Liver (tissue), 9 donors: ENCODE results near the gene KRT4. TPM values are rescaled to one million over a fixed set of nuclear protein-coding genes. Genes with fewer than 3 reads are reported as not detected.

ENCODE experiments used
- DNase-seq: peaks from one replicate; pipeline ENCODE4 v3.0.0-alpha.2; 2017; ENCODE audit warnings: low spot score
- H3K27ac ChIP-seq, 2 donors: one replicate each; pipeline ENCODE4 v1.7.0; 2013; ENCODE audit warnings: inconsistent platforms in 2 of 2, low read length in 2 of 2, control low read depth in 1 of 2, low read depth in 1 of 2, mild to moderate bottlenecking in 1 of 2
- H3K27me3 ChIP-seq, 4 donors: one replicate each; pipeline versions ENCODE4 v1.6.1 to v1.7.0; 2013; ENCODE audit warnings: low read length in 3 of 4, inconsistent platforms in 1 of 4, mild to moderate bottlenecking in 1 of 4, moderate library complexity in 1 of 4; ENCODE audit not compliant: control insufficient read depth in 4 of 4, insufficient read depth in 4 of 4
- H3K36me3 ChIP-seq, 4 donors: one replicate each; pipeline versions ENCODE4 v1.6.1 to v1.7.0; 2013; ENCODE audit warnings: low read length in 3 of 4, mild to moderate bottlenecking in 3 of 4, low read depth in 1 of 4, moderate library complexity in 1 of 4; ENCODE audit not compliant: control insufficient read depth in 4 of 4, insufficient read depth in 3 of 4
- H3K4me1 ChIP-seq, 4 donors: one replicate each; pipeline versions ENCODE4 v1.6.1 to v1.7.0; 2013; ENCODE audit warnings: low read length in 3 of 4, mild to moderate bottlenecking in 3 of 4, moderate library complexity in 1 of 4; ENCODE audit not compliant: control insufficient read depth in 4 of 4, insufficient read depth in 4 of 4
- H3K4me3 ChIP-seq, 3 donors: one replicate each; pipeline versions ENCODE4 v1.6.1 to v1.7.0; 2013; ENCODE audit warnings: low read length in 3 of 3, control low read depth in 1 of 3, low read depth in 1 of 3, mild to moderate bottlenecking in 1 of 3
- H3K9ac ChIP-seq, 2 donors: one replicate each; pipeline ENCODE4 v1.7.0; 2013; ENCODE audit warnings: low read length in 2 of 2, mild to moderate bottlenecking in 2 of 2, moderate library complexity in 2 of 2, control low read depth in 1 of 2, low read depth in 1 of 2
- H3K9me3 ChIP-seq, 4 donors: one replicate each; pipeline versions ENCODE4 v1.6.1 to v1.7.0; 2013; ENCODE audit warnings: low read length in 3 of 4; ENCODE audit not compliant: control insufficient read depth in 4 of 4
- EGR1 ChIP-seq, 2 donors: IDR thresholded peaks; 2 replicates each; pipeline ENCODE4 v1.6.1; 2016 to 2018; ENCODE audit warnings: antibody characterized with exemption in 2 of 2, low read depth in 2 of 2
- FOXA1 ChIP-seq: IDR thresholded peaks from 2 replicates; pipeline ENCODE4 v1.6.1; 2016; ENCODE audit warnings: antibody characterized with exemption
- FOXA2 ChIP-seq: IDR thresholded peaks from 2 replicates; pipeline ENCODE4 v1.6.1; 2016; ENCODE audit warnings: antibody characterized with exemption
- GABPA ChIP-seq, 2 donors: IDR thresholded peaks in 1 of 2; conservative IDR thresholded peaks in 1 of 2; 2 replicates each; pipeline ENCODE4 v1.6.1; 2016; ENCODE audit warnings: antibody characterized with exemption in 2 of 2, mild to moderate bottlenecking in 1 of 2, moderate library complexity in 1 of 2
- HNF4A ChIP-seq, 2 donors: conservative IDR thresholded peaks; 2 replicates each; pipeline ENCODE4 v1.6.1; 2016; ENCODE audit warnings: antibody characterized with exemption in 2 of 2, mild to moderate bottlenecking in 2 of 2
- HNF4G ChIP-seq: IDR thresholded peaks from 2 replicates; pipeline ENCODE4 v1.6.1; 2016; ENCODE audit warnings: antibody characterized with exemption
- JUND ChIP-seq, 2 donors: IDR thresholded peaks; 2 replicates each; pipeline ENCODE4 v1.6.1; 2016; ENCODE audit warnings: antibody characterized with exemption in 2 of 2
- NR2F2 ChIP-seq: IDR thresholded peaks from 2 replicates; pipeline ENCODE4 v1.6.1; 2016; ENCODE audit warnings: antibody characterized with exemption
- RAD21 ChIP-seq, 2 donors: IDR thresholded peaks; 2 replicates each; pipeline ENCODE4 v1.6.1; 2016; ENCODE audit warnings: antibody characterized with exemption in 2 of 2, mild to moderate bottlenecking in 2 of 2
- SP1 ChIP-seq: IDR thresholded peaks from 2 replicates; pipeline ENCODE4 v1.6.1; 2018; ENCODE audit warnings: antibody characterized with exemption, mild to moderate bottlenecking
- TAF1 ChIP-seq: conservative IDR thresholded peaks from 2 replicates; pipeline ENCODE4 v1.6.1; 2016; ENCODE audit warnings: antibody characterized with exemption, mild to moderate bottlenecking
- YY1 ChIP-seq: IDR thresholded peaks from 2 replicates; pipeline ENCODE4 v1.6.1; 2016; ENCODE audit warnings: antibody characterized with exemption, mild to moderate bottlenecking
- WGBS: extraction: QIAGEN DNeasy Blood & Tissue Kit; methylation state at CpG from one replicate; pipeline ENCODE4 v1.1.7; 2013; 5-methylcytosine and 5-hydroxymethylcytosine counted together
- polyA plus RNA-seq, 2 donors: library from polyadenylated mRNA; stranded (reverse) in 1 of 2; unstranded in 1 of 2; fragments of 200-250 nt in 1 of 2; fragments of >200 nt in 1 of 2; fragmentation: Nextera tagmentation in 1 of 2; extraction: Ambion mirVana in 1 of 2; gene quantifications; one replicate each; pipeline versions ENCODE4 v1.2.1 to v1.2.3, GENCODE V29; 2013 to 2015
- total RNA-seq, 2 donors: library from RNA; depleted of rRNA; stranded (reverse); fragments of >200 nt; gene quantifications; one replicate each; pipeline ENCODE4 v1.2.3, GENCODE V29; 2014
- TF ChIP-seq, protein P1 (sequence below): IDR thresholded peaks from 2 replicates; pipeline ENCODE4 v1.6.1; 2016; ENCODE audit warnings: antibody characterized with exemption
- TF ChIP-seq, protein P2 (sequence below): IDR thresholded peaks from 2 replicates; pipeline ENCODE4 v1.6.1; 2016; ENCODE audit warnings: antibody characterized with exemption
- TF ChIP-seq, protein P3 (sequence below): IDR thresholded peaks from 2 replicates; pipeline ENCODE4 v1.6.1; 2016; ENCODE audit warnings: antibody characterized with exemption, mild to moderate bottlenecking
- TF ChIP-seq, protein P4 (sequence below): fragments of 150-350 bp; IDR thresholded peaks from 2 replicates; pipeline ENCODE4 v1.5.1; 2017; ENCODE audit warnings: improper control_type of control experiment, low read depth, low read length; ENCODE audit not compliant: missing input control
- TF ChIP-seq, protein P5 (sequence below): IDR thresholded peaks from 2 replicates; pipeline ENCODE4 v1.6.1; 2016; ENCODE audit warnings: antibody characterized with exemption
- donor health status: healthy.
- donor health status: healthy.
- donor health status: healthy.
- donor health status: healthy.
- donor health status: healthy.

Gene KRT4
- total and polyA plus RNA-seq, 4 donors, result 0.05 to 0.23 TPM; not detected in 2

- TF ChIP-seq TAF1 (no peak), SP1 (no peak), EGR1 (IDR thresholded peaks at IDR 0.05; ENCODE audit: low read depth in 2 of 2) (no peak)
- TF ChIP-seq, protein P1, sequence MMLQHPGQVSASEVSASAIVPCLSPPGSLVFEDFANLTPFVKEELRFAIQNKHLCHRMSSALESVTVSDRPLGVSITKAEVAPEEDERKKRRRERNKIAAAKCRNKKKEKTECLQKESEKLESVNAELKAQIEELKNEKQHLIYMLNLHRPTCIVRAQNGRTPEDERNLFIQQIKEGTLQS, result no peak
- TF ChIP-seq, protein P2, sequence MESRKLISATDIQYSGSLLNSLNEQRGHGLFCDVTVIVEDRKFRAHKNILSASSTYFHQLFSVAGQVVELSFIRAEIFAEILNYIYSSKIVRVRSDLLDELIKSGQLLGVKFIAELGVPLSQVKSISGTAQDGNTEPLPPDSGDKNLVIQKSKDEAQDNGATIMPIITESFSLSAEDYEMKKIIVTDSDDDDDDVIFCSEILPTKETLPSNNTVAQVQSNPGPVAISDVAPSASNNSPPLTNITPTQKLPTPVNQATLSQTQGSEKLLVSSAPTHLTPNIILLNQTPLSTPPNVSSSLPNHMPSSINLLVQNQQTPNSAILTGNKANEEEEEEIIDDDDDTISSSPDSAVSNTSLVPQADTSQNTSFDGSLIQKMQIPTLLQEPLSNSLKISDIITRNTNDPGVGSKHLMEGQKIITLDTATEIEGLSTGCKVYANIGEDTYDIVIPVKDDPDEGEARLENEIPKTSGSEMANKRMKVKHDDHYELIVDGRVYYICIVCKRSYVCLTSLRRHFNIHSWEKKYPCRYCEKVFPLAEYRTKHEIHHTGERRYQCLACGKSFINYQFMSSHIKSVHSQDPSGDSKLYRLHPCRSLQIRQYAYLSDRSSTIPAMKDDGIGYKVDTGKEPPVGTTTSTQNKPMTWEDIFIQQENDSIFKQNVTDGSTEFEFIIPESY, result no peak
Observed at GRCh38 chr12:52817003-52817698, 3.2 kb upstream of the KRT4 start (continued).

GRCh38 chr12:52815676-52816588 is 2.0 kb upstream of the KRT4 start:
- WGBS, result 76% methylated on average over 9 of the region's 9 CpGs
- DNase-seq, result no peak
- Histone ChIP-seq H3K27me3 (no peaks in the 10 kb centered on the region), H3K9me3 (no peaks in the 10 kb centered on the region), H3K36me3 (no peaks in the 10 kb centered on the region), H3K27ac (no peak overlapping the region), H3K4me3 (no peak overlapping the region), H3K4me1 (no peaks in the 10 kb centered on the region), H3K9ac (no peak overlapping the region)
- no peak for TF ChIP-seq SP1
- TF ChIP-seq, protein P3, sequence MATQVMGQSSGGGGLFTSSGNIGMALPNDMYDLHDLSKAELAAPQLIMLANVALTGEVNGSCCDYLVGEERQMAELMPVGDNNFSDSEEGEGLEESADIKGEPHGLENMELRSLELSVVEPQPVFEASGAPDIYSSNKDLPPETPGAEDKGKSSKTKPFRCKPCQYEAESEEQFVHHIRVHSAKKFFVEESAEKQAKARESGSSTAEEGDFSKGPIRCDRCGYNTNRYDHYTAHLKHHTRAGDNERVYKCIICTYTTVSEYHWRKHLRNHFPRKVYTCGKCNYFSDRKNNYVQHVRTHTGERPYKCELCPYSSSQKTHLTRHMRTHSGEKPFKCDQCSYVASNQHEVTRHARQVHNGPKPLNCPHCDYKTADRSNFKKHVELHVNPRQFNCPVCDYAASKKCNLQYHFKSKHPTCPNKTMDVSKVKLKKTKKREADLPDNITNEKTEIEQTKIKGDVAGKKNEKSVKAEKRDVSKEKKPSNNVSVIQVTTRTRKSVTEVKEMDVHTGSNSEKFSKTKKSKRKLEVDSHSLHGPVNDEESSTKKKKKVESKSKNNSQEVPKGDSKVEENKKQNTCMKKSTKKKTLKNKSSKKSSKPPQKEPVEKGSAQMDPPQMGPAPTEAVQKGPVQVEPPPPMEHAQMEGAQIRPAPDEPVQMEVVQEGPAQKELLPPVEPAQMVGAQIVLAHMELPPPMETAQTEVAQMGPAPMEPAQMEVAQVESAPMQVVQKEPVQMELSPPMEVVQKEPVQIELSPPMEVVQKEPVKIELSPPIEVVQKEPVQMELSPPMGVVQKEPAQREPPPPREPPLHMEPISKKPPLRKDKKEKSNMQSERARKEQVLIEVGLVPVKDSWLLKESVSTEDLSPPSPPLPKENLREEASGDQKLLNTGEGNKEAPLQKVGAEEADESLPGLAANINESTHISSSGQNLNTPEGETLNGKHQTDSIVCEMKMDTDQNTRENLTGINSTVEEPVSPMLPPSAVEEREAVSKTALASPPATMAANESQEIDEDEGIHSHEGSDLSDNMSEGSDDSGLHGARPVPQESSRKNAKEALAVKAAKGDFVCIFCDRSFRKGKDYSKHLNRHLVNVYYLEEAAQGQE, result no peak
- no peak for TF ChIP-seq JUND (IDR thresholded peaks at IDR 0.05)
- TF ChIP-seq, protein P4, sequence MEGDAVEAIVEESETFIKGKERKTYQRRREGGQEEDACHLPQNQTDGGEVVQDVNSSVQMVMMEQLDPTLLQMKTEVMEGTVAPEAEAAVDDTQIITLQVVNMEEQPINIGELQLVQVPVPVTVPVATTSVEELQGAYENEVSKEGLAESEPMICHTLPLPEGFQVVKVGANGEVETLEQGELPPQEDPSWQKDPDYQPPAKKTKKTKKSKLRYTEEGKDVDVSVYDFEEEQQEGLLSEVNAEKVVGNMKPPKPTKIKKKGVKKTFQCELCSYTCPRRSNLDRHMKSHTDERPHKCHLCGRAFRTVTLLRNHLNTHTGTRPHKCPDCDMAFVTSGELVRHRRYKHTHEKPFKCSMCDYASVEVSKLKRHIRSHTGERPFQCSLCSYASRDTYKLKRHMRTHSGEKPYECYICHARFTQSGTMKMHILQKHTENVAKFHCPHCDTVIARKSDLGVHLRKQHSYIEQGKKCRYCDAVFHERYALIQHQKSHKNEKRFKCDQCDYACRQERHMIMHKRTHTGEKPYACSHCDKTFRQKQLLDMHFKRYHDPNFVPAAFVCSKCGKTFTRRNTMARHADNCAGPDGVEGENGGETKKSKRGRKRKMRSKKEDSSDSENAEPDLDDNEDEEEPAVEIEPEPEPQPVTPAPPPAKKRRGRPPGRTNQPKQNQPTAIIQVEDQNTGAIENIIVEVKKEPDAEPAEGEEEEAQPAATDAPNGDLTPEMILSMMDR, result no peak
- TF ChIP-seq FOXA1, result no peak
- TF ChIP-seq, protein P2, result no peak
- no peak for TF ChIP-seq GABPA (IDR thresholded peaks at IDR 0.05 in 1 of 2, conservative IDR thresholded peaks at IDR 0.05 in 1 of 2)
- TF ChIP-seq FOXA2, result no peak
- TF ChIP-seq HNF4G, result no peak
- TF ChIP-seq, protein P5, sequence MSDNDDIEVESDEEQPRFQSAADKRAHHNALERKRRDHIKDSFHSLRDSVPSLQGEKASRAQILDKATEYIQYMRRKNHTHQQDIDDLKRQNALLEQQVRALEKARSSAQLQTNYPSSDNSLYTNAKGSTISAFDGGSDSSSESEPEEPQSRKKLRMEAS, result no peak
- TF ChIP-seq YY1, result no peak
- no peak for TF ChIP-seq TAF1
- TF ChIP-seq, protein P1, result no peak
- no peak for TF ChIP-seq HNF4A (conservative IDR thresholded peaks at IDR 0.05)
- no peak for TF ChIP-seq RAD21 (IDR thresholded peaks at IDR 0.05)
- TF ChIP-seq EGR1 (IDR thresholded peaks at IDR 0.05; ENCODE audit: low read depth in 2 of 2), result no peak
- TF ChIP-seq NR2F2, result no peak
